ENCODE results near the gene PCDHGA8.

Gene PCDHGA8

GRCh38 chr5:141434006-141434405 is 41.6 kb downstream of the PCDHGA8 start:
- no peak for DNase-seq (ENCODE audit: low spot score)

DNA sequence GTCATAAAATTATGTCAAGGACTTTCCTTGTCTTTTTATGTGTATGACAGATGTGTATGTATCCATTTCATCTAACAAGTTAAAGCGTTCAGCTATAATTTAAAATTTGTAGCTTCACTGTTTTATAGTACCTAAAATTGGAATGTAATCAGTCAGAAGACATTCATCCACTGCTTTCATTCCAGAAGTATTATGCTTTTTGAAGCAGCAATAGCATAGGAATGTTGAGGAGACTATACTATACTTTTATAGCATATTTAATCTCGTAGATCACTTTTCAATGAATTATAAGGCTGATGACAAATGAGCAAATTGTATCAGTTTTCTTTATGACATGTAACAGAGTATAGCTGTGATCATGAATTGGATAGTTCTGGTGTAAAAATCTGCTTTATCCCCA is 44.8 kb downstream of the PCDHGA8 start:
- DNase-seq (ENCODE audit: low spot score), result no peak

DNA sequence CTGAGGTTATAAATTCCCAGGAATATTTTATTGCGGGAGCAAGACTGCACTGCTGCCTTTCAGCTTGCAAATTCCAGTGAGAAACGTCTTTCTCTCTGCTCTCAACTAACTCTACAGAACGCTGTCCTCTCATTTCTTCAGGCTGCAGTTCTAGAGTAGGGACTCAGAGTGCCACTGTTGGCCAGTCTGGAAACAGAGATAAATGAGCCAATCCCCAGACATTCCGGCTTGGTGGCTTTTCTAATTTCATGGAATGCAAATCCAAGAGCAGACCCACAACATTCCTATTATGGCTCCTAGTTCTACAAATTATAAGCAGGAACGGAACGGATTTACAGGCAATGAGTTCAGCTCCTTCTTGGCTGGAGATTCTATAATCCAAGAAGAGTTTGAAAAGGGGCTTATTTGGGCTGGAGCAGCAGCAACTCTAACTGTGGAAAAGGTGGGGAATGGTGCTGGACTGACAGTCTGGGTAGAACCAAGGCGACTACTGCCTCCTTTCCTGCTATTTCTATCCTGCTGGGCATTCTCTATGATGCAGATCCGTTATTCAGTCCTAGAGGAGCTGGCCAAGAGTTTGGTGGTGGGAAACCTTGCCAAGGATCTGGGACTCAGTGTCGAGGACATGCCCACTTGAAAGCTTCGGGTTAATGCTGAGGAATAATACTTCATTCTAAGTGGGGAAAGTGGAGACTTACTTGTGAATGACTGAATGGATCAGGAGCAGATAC is 47.1 kb downstream of the PCDHGA8 start:
- peak; percentile 39 for DNase-seq (ENCODE audit: low spot score)

GRCh38 chr5:141440341-141440740 is 47.9 kb downstream of the PCDHGA8 start:
- no peak for DNase-seq (ENCODE audit: low spot score)

DNA sequence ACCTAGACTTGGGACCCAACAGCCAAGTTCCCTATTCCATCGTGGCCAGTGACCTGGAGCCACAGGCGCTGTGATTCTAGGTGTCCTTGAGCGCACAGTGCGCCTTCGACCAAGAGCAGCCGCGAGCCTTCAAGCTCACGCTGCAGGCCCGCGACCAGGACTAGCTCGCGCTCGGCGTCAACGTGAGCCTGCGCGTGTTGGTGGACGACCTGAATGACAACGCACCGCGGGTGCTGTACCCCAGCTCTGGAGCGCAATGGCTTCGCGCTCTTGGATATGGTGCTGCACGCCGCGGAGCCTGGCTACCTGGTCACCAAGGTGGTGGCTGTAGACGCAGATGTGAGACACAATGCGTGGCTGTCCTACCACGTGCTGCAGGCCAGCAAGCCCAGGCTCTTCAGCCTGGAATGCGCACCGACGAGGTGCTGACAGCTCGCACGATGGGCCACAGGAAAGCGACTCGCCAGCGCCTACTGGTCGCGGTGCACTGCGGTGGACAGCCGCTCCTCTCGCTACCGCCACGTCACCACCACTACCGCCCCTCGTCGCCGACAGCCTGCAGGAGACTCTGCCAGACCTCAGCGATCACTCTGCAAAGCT is 49.2 kb downstream of the PCDHGA8 start:
- DNase-seq (ENCODE audit: low spot score), result no peak

Data from AG08395 (cell line).